ENCODE data around the gene ZSWIM9. TPM values are rescaled to one million over a fixed set of nuclear protein-coding genes. Genes with fewer than 3 reads are reported as not detected.
A peak's percentile ranks its signal among the peaks of the same experiment; 100 is the strongest.

Gene ZSWIM9
- total and polyA plus RNA-seq, 2 donors (not counting 3 experiments of a cell fraction or from before 2014, with no cell fraction given), result 1.0 to 8.6 TPM

DNA sequence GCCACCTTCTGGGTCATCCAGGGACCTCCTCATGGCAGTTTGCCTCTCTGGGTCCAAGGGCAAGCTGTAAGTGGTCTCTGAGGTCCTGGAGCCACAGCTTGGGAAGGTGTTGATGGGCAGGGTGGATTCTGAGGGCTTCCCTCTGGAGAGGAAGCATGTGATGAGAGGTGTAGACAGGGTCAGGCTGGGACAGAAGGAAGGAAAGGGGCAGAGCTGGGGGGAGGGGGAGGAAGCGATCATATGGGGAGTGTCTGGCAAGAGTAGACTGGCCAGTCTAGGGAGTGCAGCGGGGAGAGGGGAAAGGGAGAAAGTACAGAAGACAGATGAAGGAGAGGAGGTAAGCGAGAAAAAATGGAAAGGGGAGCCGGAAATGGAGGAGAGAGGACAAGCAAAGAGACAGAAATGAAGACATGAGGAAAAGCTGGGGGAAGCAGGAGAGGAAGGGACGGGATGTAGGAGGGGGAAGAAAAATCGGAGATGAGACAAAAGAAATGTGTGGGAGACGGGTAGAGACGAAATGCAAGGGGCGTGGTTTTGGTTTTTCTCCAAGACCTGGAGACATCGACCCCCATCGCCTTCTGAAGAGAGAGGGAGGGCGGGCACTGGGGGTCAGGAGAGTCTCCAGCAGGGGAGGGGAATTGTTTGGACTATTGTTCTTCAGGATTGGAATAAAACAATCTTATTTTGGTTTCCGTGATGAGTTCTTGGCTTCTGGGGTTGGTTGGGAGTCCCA, 26.6 kb downstream of the ZSWIM9 start:
- Histone ChIP-seq H3K36me3 (ENCODE audit: control insufficient read depth in 2 of 2, extremely low read depth in 1 of 2, insufficient read depth in 2 of 2, low read length in 2 of 2) (no peaks in the 10 kb centered on the region), H3K4me1 (ENCODE audit: control insufficient read depth, extremely low read depth, insufficient read depth, low read length) (peaks cover 7% of the 10 kb centered on the region), H3K9ac (replicated peaks; ENCODE audit: extremely low read depth, insufficient read depth, low read length) (no peak overlapping the region), H2AFZ (ENCODE audit: low read depth, low read length) (no peak overlapping the region), H3K27ac (ENCODE audit: insufficient read depth, low read depth, low read length) (no peak overlapping the region), H3K27me3 (ENCODE audit: control insufficient read depth in 2 of 2, insufficient read depth in 2 of 2, low read length in 2 of 2) (no peaks in the 10 kb centered on the region), H3K4me2 (ENCODE audit: insufficient read depth, low read length) (peak overlapping the region; percentile 53), H3K9me1 (replicated peaks; ENCODE audit: control insufficient read depth, extremely low read depth, insufficient read depth, low read length) (no peaks in the 10 kb centered on the region), H3K79me2 (ENCODE audit: control insufficient read depth, insufficient read depth, low read length) (no peaks in the 10 kb centered on the region), H3K4me3 (replicated peaks in 1 of 3; ENCODE audit: insufficient read depth in 1 of 3, low read depth in 1 of 3, low read length in 3 of 3) (no peak overlapping the region), H3K9me3 (replicated peaks; ENCODE audit: control insufficient read depth, insufficient read depth, low read length) (no peaks in the 10 kb centered on the region), H4K20me1 (replicated peaks; ENCODE audit: control insufficient read depth, extremely low read depth, insufficient read depth, low read length) (no peaks in the 10 kb centered on the region)
- DNase-seq (ENCODE audit: low read depth, low spot score), result peak; percentile 42
- TF ChIP-seq JUN (IDR thresholded peaks at IDR 0.05; ENCODE audit: borderline replicate concordance, insufficient read depth, insufficient read length, low read depth), result no peak
- no peak for TF ChIP-seq GATA2 (IDR thresholded peaks at IDR 0.05; ENCODE audit: insufficient read depth, insufficient read length, low read depth, low read length)
- no peak for TF ChIP-seq EZH2 (IDR thresholded peaks at IDR 0.05; ENCODE audit: borderline replicate concordance, low read depth, low read length, severe bottlenecking)
- TF ChIP-seq POLR2AphosphoS5 (IDR thresholded peaks at IDR 0.05; ENCODE audit: insufficient read depth, low read depth, low read length), result peak; percentile 24
- no peak for TF ChIP-seq FOS (IDR thresholded peaks at IDR 0.05; ENCODE audit: borderline replicate concordance, insufficient read depth, low read length)
- TF ChIP-seq POLR2A (IDR thresholded peaks at IDR 0.05; ENCODE audit: low read depth, low read length), result peak; percentile 60
- TF ChIP-seq MYC (IDR thresholded peaks at IDR 0.05; ENCODE audit: low read depth, low read length), result no peak
- TF ChIP-seq, protein P1, sequence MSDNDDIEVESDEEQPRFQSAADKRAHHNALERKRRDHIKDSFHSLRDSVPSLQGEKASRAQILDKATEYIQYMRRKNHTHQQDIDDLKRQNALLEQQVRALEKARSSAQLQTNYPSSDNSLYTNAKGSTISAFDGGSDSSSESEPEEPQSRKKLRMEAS (IDR thresholded peaks at IDR 0.05; ENCODE audit: insufficient read depth, insufficient read length), result no peak
- intact Hi-C loops (cut with micrococcal nuclease) (no loop called here), dilution Hi-C loops (cut with MboI; ENCODE audit: extremely low pct_ligation_motif_present, low sequenced_read_pairs) (no loop called here)
- CTCF ChIA-PET, result interaction anchor here (0.9 to 1.7 kb wide), 3 partner anchors 18 to 90 kb away, joined by 3 to 4 read pairs (median 4); no protein-coding TSS in a partner anchor
- POLR2A ChIA-PET, result no interaction called here
- BruUV-seq (replicated peaks), result no TSS peak
- peak; percentile 18 for FAIRE-seq

Measured in endothelial cell of umbilical vein (primary cell).